ENCODE results near the gene B4GALNT4. TPM values are rescaled to one million over a fixed set of nuclear protein-coding genes. Genes with fewer than 3 reads are reported as not detected.
A peak's percentile ranks its signal among the peaks of the same experiment; 100 is the strongest.
"Not testable (repeated sequence)": the region's sequence is repeated elsewhere in the genome, so short reads cannot be mapped to it uniquely, and the experiment has no call there.

Gene B4GALNT4
- total and polyA plus RNA-seq, 2 of the 8 experiments (the other 6 are each of a cell fraction or from before 2014, with no cell fraction given): 40.9 to 76.3 TPM

DNA sequence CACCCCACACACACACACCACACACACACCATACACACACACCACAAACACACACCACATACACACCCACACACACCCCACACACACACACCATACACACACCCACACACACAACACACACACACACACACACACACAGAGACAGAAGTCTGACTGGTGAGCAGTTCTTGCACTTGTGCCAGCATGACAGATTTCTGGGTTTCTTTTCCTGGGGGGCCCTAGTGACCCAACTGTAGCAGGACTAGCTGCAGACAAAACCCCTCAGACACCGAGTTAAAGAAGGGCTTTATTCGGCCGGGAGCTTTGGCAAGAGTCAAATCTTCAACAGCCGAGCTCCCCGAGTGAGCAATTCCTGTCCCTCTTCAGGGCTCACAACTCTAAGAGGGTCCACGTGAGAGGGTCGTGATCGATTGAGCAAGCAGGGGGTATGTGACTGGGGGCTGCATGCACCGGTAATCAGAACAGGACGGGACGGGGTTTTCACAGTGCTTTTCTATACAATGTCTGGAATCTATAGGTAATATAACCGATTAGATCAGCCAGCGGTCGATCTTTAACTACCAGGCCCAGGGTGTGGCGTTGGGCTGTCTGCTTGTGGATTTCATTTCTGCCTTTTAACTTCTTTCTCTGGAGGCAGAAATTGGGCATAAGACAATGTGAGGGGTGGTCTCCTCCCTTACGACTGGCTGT is 19.1 kb upstream of the B4GALNT4 start:
- not testable (repeated sequence) for H2BK120ac ChIP-seq (replicated peaks; ENCODE audit: low read depth, low read length); H3K79me2 ChIP-seq (ENCODE audit: control insufficient read depth in 1 of 2, insufficient read depth in 2 of 2, low read length in 2 of 2); H3K4me2 ChIP-seq (ENCODE audit: insufficient read depth in 1 of 2, low read depth in 2 of 2, low read length in 2 of 2); H3K9me3 ChIP-seq (ENCODE audit: insufficient read depth in 2 of 2, low read depth in 1 of 2, low read length in 1 of 2); H3K23me2 ChIP-seq (ENCODE audit: low read depth, low read length); H3K4me3 ChIP-seq (ENCODE audit: extremely low read depth in 1 of 4, insufficient read depth in 2 of 4, low read depth in 3 of 4, low read length in 4 of 4); H2AFZ ChIP-seq (ENCODE audit: low read length); H4K20me1 ChIP-seq (replicated peaks in 1 of 2; ENCODE audit: control insufficient read depth in 1 of 2, insufficient read depth in 2 of 2, low read length in 2 of 2); H3K9ac ChIP-seq (replicated peaks in 1 of 4; ENCODE audit: extremely low read depth in 1 of 4, low read depth in 3 of 4, low read length in 3 of 4); H3K23ac ChIP-seq (ENCODE audit: insufficient read length); H3K14ac ChIP-seq (ENCODE audit: insufficient read length); H3K79me1 ChIP-seq (ENCODE audit: low read depth, low read length); DNase-seq (ENCODE audit: low read depth in 1 of 2, low spot score in 2 of 2); H3K4ac ChIP-seq (replicated peaks; ENCODE audit: insufficient read length, low read depth, low read length); FAIRE-seq; H4K5ac ChIP-seq (ENCODE audit: insufficient read length, low read depth, low read length); H3K4me1 ChIP-seq (replicated peaks in 1 of 4; ENCODE audit: control insufficient read depth in 3 of 4, insufficient read depth in 4 of 4, low read length in 3 of 4); H3K27ac ChIP-seq (ENCODE audit: low read depth, low read length); H3K36me3 ChIP-seq (ENCODE audit: control insufficient read depth in 2 of 4, insufficient read depth in 4 of 4, low read length in 3 of 4); H4K91ac ChIP-seq (replicated peaks; ENCODE audit: insufficient read length, low read length); H4K8ac ChIP-seq (ENCODE audit: extremely low read depth, insufficient read depth, low read length); H3K27me3 ChIP-seq (replicated peaks in 1 of 4; ENCODE audit: control insufficient read depth in 3 of 4, extremely low read depth in 1 of 4, insufficient read depth in 3 of 4, low read length in 3 of 4)
- 82% methylated on average over 14 of the region's 16 CpGs; no CpG with 5 or more reads in 1 of the 2 experiments for WGBS, 2 experiments (ENCODE audit: extremely low coverage in 1 of 2, insufficient coverage in 1 of 2, insufficient read length in 1 of 2, insufficient replicate concordance in 2 of 2, low coverage in 1 of 2, low lambda C conversion rate in 2 of 2, missing lambda C conversion rate in 1 of 2)
- 0 out of 2 replicates have a peak overlapping the region, but pooled peaks have one; percentile 72 for H2BK20ac ChIP-seq (ENCODE audit: low read length)
- ChIA-PET POLR2A (ENCODE audit: partially characterized antibody) (interaction anchor here (0.9 to 1.1 kb wide), 3 partner anchors 9 to 100 kb away, joined by 3 read pairs; no protein-coding TSS in a partner anchor), CTCF (ENCODE audit: partially characterized antibody) (interaction anchor here (1.4 kb wide), 1 partner anchor 44 kb away, joined by 4 read pairs; no protein-coding TSS in a partner anchor)
- peak overlapping the region; percentile 99 for H3K56ac ChIP-seq (replicated peaks; ENCODE audit: insufficient read length, low read depth, low read length)
- H2BK15ac ChIP-seq (ENCODE audit: low read length): peak overlapping the region; percentile 66
- H2BK12ac ChIP-seq (ENCODE audit: low read depth, low read length): peak overlapping the region; percentile 92; the same call in 1 of the 2 replicates
- peak overlapping the region; percentile 95 for H2AK5ac ChIP-seq (ENCODE audit: low read depth, low read length)
- H2BK5ac ChIP-seq (ENCODE audit: low read depth, low read length): peak overlapping the region; percentile 73; the same call in 1 of the 2 replicates
- peak overlapping the region; percentile 5; the same call in 1 of the 2 replicates for H3K18ac ChIP-seq (ENCODE audit: extremely low read depth, low read length)

Measured in H1 (cell line).